IMR-90 (cell line): ENCODE data around the gene CXorf65. TPM values are rescaled to one million over a fixed set of nuclear protein-coding genes. Genes with fewer than 3 reads are reported as not detected.

Experiments
- ATAC-seq: fragments of 200-7000 bp; cut with Tn5 transposase; 2 replicates; pipeline ENCODE4 v1.9.1; 2020; ENCODE audit warnings: low read depth, mild to moderate bottlenecking, moderate library complexity
- BruUV-seq: library from RNA; stranded (reverse); fragments of 400-500 nt; replicated peaks from 2 replicates; lab custom pipeline; 2021; lab: Mats Ljungman, UMichigan
- CTCF ChIA-PET: fragments of 300-600 bp; formaldehyde crosslinking; extraction: SDS; loops from one replicate; lab custom pipeline; 2021; ENCODE audit warnings: antibody characterized with exemption; lab: Yijun Ruan, JAX
- POLR2A ChIA-PET: fragments of 300-600 bp; sonication (Branson Sonifier 250); formaldehyde crosslinking; loops from one replicate; lab custom pipeline; 2022; ENCODE audit warnings: antibody characterized with exemption; ENCODE audit not compliant: unreplicated experiment; lab: Charles Lee
- DNase-seq: peaks from one replicate; pipeline ENCODE4 v3.0.0; 2013
- H2AFZ ChIP-seq: replicated peaks from 2 replicates; pipeline ENCODE3; 2013; ENCODE audit warnings: low read length, mild to moderate bottlenecking; ENCODE audit not compliant: poor library complexity
- H2AK5ac ChIP-seq: 2 replicates; pipeline ENCODE4 v1.6.1; 2013; ENCODE audit warnings: low read depth, low read length, inconsistent platforms
- H2AK9ac ChIP-seq: replicated peaks from 2 replicates; pipeline ENCODE3; 2013; ENCODE audit warnings: mild to moderate bottlenecking, low read depth, low read length, moderate library complexity; ENCODE audit not compliant: poor library complexity
- H2BK120ac ChIP-seq: 2 replicates; pipeline ENCODE4 v1.6.1; 2013; ENCODE audit warnings: low read depth, low read length, inconsistent platforms
- H2BK15ac ChIP-seq: 3 replicates; pipeline ENCODE4 v1.6.1; 2013; ENCODE audit warnings: low read depth, low read length, inconsistent platforms
- H2BK20ac ChIP-seq: 2 replicates; pipeline ENCODE4 v1.6.1; 2013; ENCODE audit warnings: low read depth, mild to moderate bottlenecking, inconsistent platforms, low read length, moderate library complexity
- H2BK5ac ChIP-seq: 2 replicates; pipeline ENCODE4 v1.6.1; 2013; ENCODE audit warnings: mild to moderate bottlenecking, low read depth, low read length, inconsistent platforms; ENCODE audit not compliant: poor library complexity, severe bottlenecking
- H3K14ac ChIP-seq: replicated peaks from 2 replicates; pipeline ENCODE4 v1.6.1; 2013; ENCODE audit warnings: low read depth, low read length, inconsistent platforms
- H3K18ac ChIP-seq: 2 replicates; pipeline ENCODE4 v1.6.1; 2013; ENCODE audit warnings: low read depth, low read length, control low read depth
- H3K23ac ChIP-seq: 2 replicates; pipeline ENCODE4 v1.6.1; 2013; ENCODE audit warnings: low read depth, low read length, inconsistent platforms
- H3K27ac ChIP-seq: 2 replicates; pipeline ENCODE4 v1.5.1; 2013; ENCODE audit warnings: mild to moderate bottlenecking, control low read depth, low read length; ENCODE audit not compliant: insufficient read depth
- H3K27me3 ChIP-seq: 2 replicates; pipeline ENCODE4 v1.6.1; 2013; ENCODE audit warnings: low read length; ENCODE audit not compliant: control insufficient read depth, insufficient read depth
- H3K36me3 ChIP-seq: 2 replicates; pipeline ENCODE4 v1.6.1; 2013; ENCODE audit warnings: low read length, mixed read lengths; ENCODE audit not compliant: control insufficient read depth, insufficient read depth
- H3K4ac ChIP-seq: 2 replicates; pipeline ENCODE4 v1.6.1; 2013; ENCODE audit warnings: low read depth, low read length, inconsistent platforms
- H3K4me1 ChIP-seq: 2 replicates; pipeline ENCODE4 v1.6.1; 2013; ENCODE audit warnings: low read length, mixed read lengths; ENCODE audit not compliant: control insufficient read depth, insufficient read depth
- H3K4me2 ChIP-seq: 2 replicates; pipeline ENCODE4 v1.6.1; 2013; ENCODE audit warnings: low read depth, mild to moderate bottlenecking, control low read depth, low read length, moderate library complexity
- H3K4me3 ChIP-seq: 2 replicates; pipeline ENCODE4 v1.5.1; 2013; ENCODE audit warnings: low read depth, mild to moderate bottlenecking, control low read depth, low read length, moderate library complexity; ENCODE audit not compliant: insufficient read depth
- H3K56ac ChIP-seq: 2 replicates; pipeline ENCODE4 v1.6.1; 2013; ENCODE audit warnings: low read length, inconsistent platforms; ENCODE audit not compliant: insufficient read depth; ENCODE audit errors: extremely low read depth
- H3K79me1 ChIP-seq, 2 experiments: 2 replicates each; pipeline ENCODE4 v1.6.1; 2013; ENCODE audit warnings: low read length in 2 of 2, inconsistent platforms in 1 of 2, low read depth in 1 of 2
- H3K9ac ChIP-seq: 2 replicates; pipeline ENCODE4 v1.6.1; 2013; ENCODE audit warnings: low read depth, low read length, control low read depth
- H3K9me1 ChIP-seq: 2 replicates; pipeline ENCODE4 v1.6.1; 2013; ENCODE audit warnings: low read length, inconsistent platforms; ENCODE audit not compliant: insufficient read depth
- H3K9me3 ChIP-seq: 2 replicates; pipeline ENCODE4 v1.6.1; 2013; ENCODE audit warnings: low read length; ENCODE audit not compliant: control insufficient read depth, insufficient read depth
- H4K20me1 ChIP-seq: 2 replicates; pipeline ENCODE4 v1.6.1; 2013; ENCODE audit warnings: low read length, inconsistent platforms; ENCODE audit not compliant: insufficient read depth
- H4K5ac ChIP-seq: 2 replicates; pipeline ENCODE4 v1.6.1; 2013; ENCODE audit warnings: mild to moderate bottlenecking, low read depth, low read length, control low read depth
- H4K8ac ChIP-seq, 2 experiments: 2 replicates each; pipeline ENCODE4 v1.6.1; 2013; ENCODE audit warnings: low read depth in 2 of 2, low read length in 2 of 2, control low read depth in 1 of 2, inconsistent platforms in 1 of 2
- H4K91ac ChIP-seq: 2 replicates; pipeline ENCODE4 v1.6.1; 2013; ENCODE audit warnings: low read depth, low read length, inconsistent platforms; ENCODE audit not compliant: insufficient read depth
- BHLHE40 ChIP-seq: fragments of 150-350 bp; IDR thresholded peaks from 2 replicates; pipeline ENCODE4 v1.6.1; 2016; ENCODE audit warnings: mild to moderate bottlenecking, low read depth, low read length
- CHD1 ChIP-seq: IDR thresholded peaks from 2 replicates; pipeline ENCODE4 v1.6.1; 2012; ENCODE audit warnings: low read depth, low read length, improper control_type of control experiment
- CTCF ChIP-seq: conservative IDR thresholded peaks from 2 replicates; pipeline ENCODE4 v1.5.1; 2012; ENCODE audit warnings: mild to moderate bottlenecking, low read depth, low read length, improper control_type of control experiment
- ELK1 ChIP-seq: fragments of 150-350 bp; IDR thresholded peaks from 2 replicates; pipeline ENCODE4 v1.6.1; 2016; ENCODE audit warnings: low read depth, mild to moderate bottlenecking, low read length, moderate library complexity, borderline replicate concordance
- FOS ChIP-seq: fragments of 150-350 bp; IDR thresholded peaks from 2 replicates; pipeline ENCODE4 v1.6.1; 2016; ENCODE audit warnings: low read depth, low read length
- MAFK ChIP-seq: IDR thresholded peaks from 2 replicates; pipeline ENCODE4 v1.6.1; 2012; ENCODE audit warnings: low read depth, low read length, improper control_type of control experiment
- MAZ ChIP-seq: IDR thresholded peaks from 2 replicates; pipeline ENCODE4 v1.6.1; 2012; ENCODE audit warnings: low read depth, mild to moderate bottlenecking, low read length, improper control_type of control experiment, moderate library complexity, borderline replicate concordance
- MXI1 ChIP-seq: IDR thresholded peaks from 2 replicates; pipeline ENCODE4 v1.6.1; 2012; ENCODE audit warnings: low read depth, mild to moderate bottlenecking, low read length, moderate library complexity, borderline replicate concordance
- NFE2L2 ChIP-seq: fragments of 150-350 bp; IDR thresholded peaks from 2 replicates; pipeline ENCODE4 v1.6.1; 2016; ENCODE audit warnings: low read depth, mild to moderate bottlenecking, low read length
- POLR2A ChIP-seq: IDR thresholded peaks from 2 replicates; pipeline ENCODE4 v1.6.1; 2012; ENCODE audit warnings: mild to moderate bottlenecking, low read depth, low read length
- RAD21 ChIP-seq: IDR thresholded peaks from 2 replicates; pipeline ENCODE4 v1.6.1; 2012; ENCODE audit warnings: low read length, improper control_type of control experiment
- SMC3 ChIP-seq: fragments of 150-350 bp; IDR thresholded peaks from 2 replicates; pipeline ENCODE4 v1.6.1; 2016; ENCODE audit warnings: low read depth, mild to moderate bottlenecking, antibody characterized with exemption, low read length, moderate library complexity
- USF2 ChIP-seq: fragments of 150-350 bp; IDR thresholded peaks from 2 replicates; pipeline ENCODE4 v1.6.1; 2017; ENCODE audit warnings: mild to moderate bottlenecking, antibody characterized with exemption, low read length, low read depth
- WGBS, 2 experiments: methylation state at CpG; one replicate each; pipeline versions ENCODE4 v1.1.5 to v1.1.7; 2013; ENCODE audit warnings: missing lambda C conversion rate in 2 of 2; ENCODE audit not compliant: insufficient read length in 1 of 2; ENCODE audit errors: extremely low coverage in 2 of 2; 5-methylcytosine and 5-hydroxymethylcytosine counted together
- dilution Hi-C: fragments of 300-500 bp; cut with HindIII; formaldehyde crosslinking; loops from one replicate; pipeline ENCODE4 v1.14.3; 2018; ENCODE audit warnings: low sequenced_read_pairs; ENCODE audit not compliant: unreplicated experiment
- in situ Hi-C: fragments of 300-500 bp; cut with MboI; formaldehyde crosslinking; loops from 3 replicates; pipeline ENCODE4 v1.14.3; 2019; ENCODE audit warnings: low sequenced_read_pairs, inconsistent platforms, mixed read lengths
- intact Hi-C: fragments of 100-400 bp; cut with micrococcal nuclease; formaldehyde crosslinking; loops from 2 replicates; pipeline ENCODE4 v1.10.0; 2022
- polyA plus RNA-seq, 3 experiments: library from polyadenylated mRNA; depleted of rRNA; stranded (reverse); fragments of >200 nt; gene quantifications; 2 replicates each; pipeline ENCODE4 v1.2.3, GENCODE V29; 2012; ENCODE audit warnings: low replicate concordance in 1 of 3
- total RNA-seq: library from RNA; depleted of rRNA; stranded (reverse); fragments of >200 nt; gene quantifications from 2 replicates; pipeline ENCODE4 v1.2.3, GENCODE V29; 2012

The CXorf65 gene
- total and polyA plus RNA-seq, 2 of the 4 experiments (the other 2 are of a cell fraction), result not detected

- H4K91ac ChIP-seq, result no peak overlapping the region
- dilution Hi-C loops (no loop called here), in situ Hi-C loops (no loop called here), intact Hi-C loops (no loop called here)
- H4K20me1 ChIP-seq, result no peaks in the 10 kb centered on the region
- 93% methylated on average over 2 of the region's 10 CpGs; no CpG with 5 or more reads in 1 of the 2 experiments for WGBS, 2 experiments
- H2AK9ac ChIP-seq, result no peak overlapping the region
- peaks cover 7% of the 10 kb centered on the region for H3K27me3 ChIP-seq
- no peak overlapping the region for H3K4me3 ChIP-seq
- no peak overlapping the region for H3K4ac ChIP-seq
- H3K79me1 ChIP-seq, result peaks cover 0 to 13% of the 10 kb centered on the region in 2 experiments; a peak in 2 of 4 replicates
- no peak overlapping the region for H3K27ac ChIP-seq
- H3K23ac ChIP-seq, result no peak overlapping the region
- no peaks in the 10 kb centered on the region; the same call in 1 of the 2 replicates for H3K4me1 ChIP-seq
- no peak overlapping the region for H4K5ac ChIP-seq
- H2AK5ac ChIP-seq, result no peak overlapping the region
- H3K9me1 ChIP-seq, result peaks cover 7% of the 10 kb centered on the region
- H3K9ac ChIP-seq, result no peak overlapping the region
- no peak overlapping the region for H3K4me2 ChIP-seq
- H2BK15ac ChIP-seq, result no peak overlapping the region
- no peak overlapping the region for H2BK20ac ChIP-seq
- no peak overlapping the region for H2AFZ ChIP-seq
- H2BK120ac ChIP-seq, result no peak overlapping the region
- no peaks in the 10 kb centered on the region for H3K9me3 ChIP-seq
- POLR2A ChIA-PET, result no interaction called here
- TF ChIP-seq CHD1 (no peak), ELK1 (no peak), MXI1 (no peak), CTCF (no peak), MAZ (no peak), SMC3 (no peak), NFE2L2 (no peak), USF2 (no peak), BHLHE40 (no peak), RAD21 (no peak), FOS (no peak), POLR2A (no peak), MAFK (no peak)
- H2BK5ac ChIP-seq, result no peak overlapping the region
- H4K8ac ChIP-seq, result no peak overlapping the region
- no TSS peak for BruUV-seq
- H3K56ac ChIP-seq, result no peak overlapping the region
- DNase-seq (no peak), ATAC-seq (no peak)
- CTCF ChIA-PET, result no interaction called here
- H3K36me3 ChIP-seq, result peaks cover 18% of the 10 kb centered on the region
- H3K14ac ChIP-seq, result no peak overlapping the region
- no peak overlapping the region for H3K18ac ChIP-seq
These were observed 10.8 kb upstream of the CXorf65 start for GRCh38 chrX:71117358-71117757.
